ENCODE data around the gene MYH10. TPM values are rescaled to one million over a fixed set of nuclear protein-coding genes. Genes with fewer than 3 reads are reported as not detected.

The MYH10 gene
- total RNA-seq, 1 donor from 2014 or later: 49.7 TPM

DNA sequence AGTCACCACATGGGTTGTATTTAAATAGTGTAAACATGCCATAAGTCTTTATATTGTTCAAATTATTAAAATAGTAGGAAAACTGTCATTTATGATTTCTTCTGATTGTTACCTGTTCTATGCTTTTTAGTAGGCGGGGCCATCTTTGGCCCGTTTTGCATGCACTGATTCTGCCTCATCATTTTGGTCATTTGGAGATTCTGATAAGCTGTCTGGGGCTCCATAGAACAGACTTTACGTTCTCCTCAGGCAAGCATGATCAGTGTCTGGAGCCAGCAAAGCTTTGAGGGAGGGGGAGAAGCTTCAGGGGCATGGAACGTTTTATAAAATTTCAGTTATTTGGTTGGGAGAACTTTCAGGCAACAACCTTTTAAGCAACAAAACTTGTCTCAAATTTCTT lies 186.0 kb downstream of the MYH10 start:
- DNase-seq: no peak
- H3K27me3 ChIP-seq (ENCODE audit: low read depth): no peaks in the 10 kb centered on the region
- TF ChIP-seq, protein P1, sequence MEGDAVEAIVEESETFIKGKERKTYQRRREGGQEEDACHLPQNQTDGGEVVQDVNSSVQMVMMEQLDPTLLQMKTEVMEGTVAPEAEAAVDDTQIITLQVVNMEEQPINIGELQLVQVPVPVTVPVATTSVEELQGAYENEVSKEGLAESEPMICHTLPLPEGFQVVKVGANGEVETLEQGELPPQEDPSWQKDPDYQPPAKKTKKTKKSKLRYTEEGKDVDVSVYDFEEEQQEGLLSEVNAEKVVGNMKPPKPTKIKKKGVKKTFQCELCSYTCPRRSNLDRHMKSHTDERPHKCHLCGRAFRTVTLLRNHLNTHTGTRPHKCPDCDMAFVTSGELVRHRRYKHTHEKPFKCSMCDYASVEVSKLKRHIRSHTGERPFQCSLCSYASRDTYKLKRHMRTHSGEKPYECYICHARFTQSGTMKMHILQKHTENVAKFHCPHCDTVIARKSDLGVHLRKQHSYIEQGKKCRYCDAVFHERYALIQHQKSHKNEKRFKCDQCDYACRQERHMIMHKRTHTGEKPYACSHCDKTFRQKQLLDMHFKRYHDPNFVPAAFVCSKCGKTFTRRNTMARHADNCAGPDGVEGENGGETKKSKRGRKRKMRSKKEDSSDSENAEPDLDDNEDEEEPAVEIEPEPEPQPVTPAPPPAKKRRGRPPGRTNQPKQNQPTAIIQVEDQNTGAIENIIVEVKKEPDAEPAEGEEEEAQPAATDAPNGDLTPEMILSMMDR (IDR thresholded peaks at IDR 0.05; ENCODE audit: borderline replicate concordance): no peak
- peaks cover 42% of the 10 kb centered on the region for H3K36me3 ChIP-seq
- peaks cover 92% of the 10 kb centered on the region for H3K4me1 ChIP-seq
- intact Hi-C loops (cut with micrococcal nuclease): no loop called here
- H3K9me3 ChIP-seq (replicated peaks): no peaks in the 10 kb centered on the region
- H3K27ac ChIP-seq (replicated peaks): no peak overlapping the region
- no peak overlapping the region for H3K4me3 ChIP-seq

GRCh38 chr17:8443756-8444155 lies 186.8 kb downstream of the MYH10 start:
- Histone ChIP-seq H3K36me3 (peaks cover 40% of the 10 kb centered on the region), H3K9me3 (replicated peaks) (no peaks in the 10 kb centered on the region), H3K27ac (replicated peaks) (no peak overlapping the region), H3K4me1 (peaks cover 94% of the 10 kb centered on the region), H3K27me3 (ENCODE audit: low read depth) (no peaks in the 10 kb centered on the region), H3K4me3 (no peak overlapping the region)
- TF ChIP-seq, protein P1 (IDR thresholded peaks at IDR 0.05; ENCODE audit: borderline replicate concordance): no peak
- intact Hi-C loops (cut with micrococcal nuclease): no loop called here
- DNase-seq: no peak

- H3K4me1 ChIP-seq: peaks cover 93% of the 10 kb centered on the region
- no peaks in the 10 kb centered on the region for H3K27me3 ChIP-seq (ENCODE audit: low read depth)
- peaks cover 41% of the 10 kb centered on the region for H3K36me3 ChIP-seq
- no peak for DNase-seq
- TF ChIP-seq, protein P1 (IDR thresholded peaks at IDR 0.05; ENCODE audit: borderline replicate concordance): no peak
- no peak overlapping the region for H3K4me3 ChIP-seq
- intact Hi-C loops (cut with micrococcal nuclease): no loop called here
- H3K27ac ChIP-seq (replicated peaks): peak overlapping the region; percentile 38
- H3K9me3 ChIP-seq (replicated peaks): no peaks in the 10 kb centered on the region
Measured at GRCh38 chr17:8442310-8442709, 188.2 kb downstream of the MYH10 start.

GRCh38 chr17:8441690-8442089 lies 188.8 kb downstream of the MYH10 start:
- Histone ChIP-seq H3K27me3 (ENCODE audit: low read depth) (no peaks in the 10 kb centered on the region), H3K4me3 (no peak overlapping the region), H3K9me3 (replicated peaks) (no peaks in the 10 kb centered on the region), H3K27ac (replicated peaks) (peak overlapping the region; percentile 38), H3K4me1 (peaks cover 93% of the 10 kb centered on the region), H3K36me3 (peaks cover 34% of the 10 kb centered on the region)
- TF ChIP-seq, protein P1 (IDR thresholded peaks at IDR 0.05; ENCODE audit: borderline replicate concordance): no peak
- no peak for DNase-seq
- intact Hi-C loops (cut with micrococcal nuclease): no loop called here

DNA sequence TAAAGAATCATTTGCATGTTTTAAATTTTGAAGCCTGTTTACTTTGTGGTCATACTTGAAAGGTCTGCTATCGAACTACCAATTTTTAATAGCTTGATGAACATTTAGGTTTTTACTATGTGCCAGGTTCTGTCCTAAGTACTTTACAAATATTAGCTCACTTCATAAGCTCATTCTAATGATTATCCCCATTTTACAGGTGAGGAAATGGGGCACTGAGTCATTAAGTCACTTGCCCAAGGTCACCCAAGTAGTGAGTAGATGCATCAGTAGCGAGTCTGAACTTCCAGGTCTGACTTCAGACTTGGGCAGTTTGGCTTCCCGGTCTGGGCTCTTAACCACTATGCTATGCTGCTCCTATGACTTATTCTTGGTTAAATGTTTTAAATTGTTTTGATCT lies 190.8 kb downstream of the MYH10 start:
- intact Hi-C loops (cut with micrococcal nuclease): no loop called here
- no peaks in the 10 kb centered on the region for H3K27me3 ChIP-seq (ENCODE audit: low read depth)
- H3K36me3 ChIP-seq: peaks cover 25% of the 10 kb centered on the region
- H3K27ac ChIP-seq (replicated peaks): no peak overlapping the region
- peaks cover 88% of the 10 kb centered on the region for H3K4me1 ChIP-seq
- H3K4me3 ChIP-seq: no peak overlapping the region
- no peak for DNase-seq
- TF ChIP-seq, protein P1 (IDR thresholded peaks at IDR 0.05; ENCODE audit: borderline replicate concordance): no peak
- no peaks in the 10 kb centered on the region for H3K9me3 ChIP-seq (replicated peaks)

DNA sequence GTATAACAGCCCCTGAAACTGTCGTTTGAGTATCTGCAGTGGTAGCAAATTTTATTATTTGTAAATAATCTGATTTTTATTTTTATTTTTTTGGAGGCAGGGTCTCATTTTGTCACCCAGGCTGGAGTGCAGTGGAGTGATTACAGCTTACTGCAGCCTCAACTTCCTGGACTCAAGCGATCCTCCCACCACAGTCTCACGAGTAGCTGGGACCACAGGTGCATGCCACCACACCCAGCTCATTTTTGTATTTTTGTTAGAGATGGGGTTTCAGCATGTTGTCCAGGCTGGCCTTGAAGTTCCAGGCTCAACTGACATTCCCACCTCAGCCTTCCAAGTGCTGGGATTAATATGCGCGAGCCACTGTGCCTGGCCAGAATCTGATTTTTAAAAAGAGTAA lies 192.1 kb downstream of the MYH10 start:
- H3K27ac ChIP-seq (replicated peaks): no peak overlapping the region
- H3K9me3 ChIP-seq (replicated peaks): no peaks in the 10 kb centered on the region
- no peak overlapping the region for H3K4me3 ChIP-seq
- H3K36me3 ChIP-seq: peaks cover 18% of the 10 kb centered on the region
- peaks cover 76% of the 10 kb centered on the region for H3K4me1 ChIP-seq
- DNase-seq: no peak
- H3K27me3 ChIP-seq (ENCODE audit: low read depth): no peaks in the 10 kb centered on the region
- TF ChIP-seq, protein P1 (IDR thresholded peaks at IDR 0.05; ENCODE audit: borderline replicate concordance): no peak
- intact Hi-C loops (cut with micrococcal nuclease): no loop called here
